GM12878 (cell line): ENCODE measurements around the gene SFXN5. TPM values are rescaled to one million over a fixed set of nuclear protein-coding genes. Genes with fewer than 3 reads are reported as not detected.

Source experiments
- CBX3 ChIP-seq: fragments of 200-600 bp; sonication (generic); IDR thresholded peaks from 2 replicates; pipeline ENCODE4 v1.6.1; 2016; ENCODE audit warnings: low read depth, borderline replicate concordance
- EZH2 ChIP-seq: IDR thresholded peaks from 2 replicates; pipeline ENCODE4 v1.6.1; 2012; ENCODE audit warnings: low read depth, mild to moderate bottlenecking, control low read depth, inconsistent platforms, low read length, borderline replicate concordance; ENCODE audit not compliant: control insufficient read depth
- FOXM1 ChIP-seq: IDR thresholded peaks from 2 replicates; pipeline ENCODE4 v1.6.1; 2012; ENCODE audit warnings: low read depth, mild to moderate bottlenecking, inconsistent platforms, low read length, moderate library complexity
- IKZF1 ChIP-seq: fragments of 450-650 bp; conservative IDR thresholded peaks from 2 replicates; pipeline ENCODE4 v1.6.1; 2017; ENCODE audit warnings: antibody characterized with exemption, mild to moderate bottlenecking
- MXI1 ChIP-seq: fragments of 150-350 bp; IDR thresholded peaks from 2 replicates; pipeline ENCODE4 v1.6.1; 2011; ENCODE audit warnings: low read depth, mild to moderate bottlenecking, inconsistent platforms, low read length, improper control_type of control experiment
- NFYA ChIP-seq: IDR thresholded peaks from 2 replicates; pipeline ENCODE4 v1.6.1; 2011; ENCODE audit warnings: low read depth, mild to moderate bottlenecking, low read length, improper control_type of control experiment, borderline replicate concordance
- NFYB ChIP-seq: IDR thresholded peaks from 2 replicates; pipeline ENCODE4 v1.6.1; 2011; ENCODE audit warnings: low read depth, mild to moderate bottlenecking, low read length, improper control_type of control experiment, moderate library complexity; ENCODE audit not compliant: insufficient read depth
- POLR2A ChIP-seq: IDR thresholded peaks from 2 replicates; pipeline ENCODE4 v1.6.1; 2011; ENCODE audit warnings: low read depth, mild to moderate bottlenecking, low read length
- RFX5 ChIP-seq: IDR thresholded peaks from 2 replicates; pipeline ENCODE4 v1.6.1; 2011; ENCODE audit warnings: low read depth, low read length, improper control_type of control experiment
- SMAD5 ChIP-seq: IDR thresholded peaks from 2 replicates; pipeline ENCODE4 v1.6.1; 2016; ENCODE audit warnings: antibody characterized with exemption, low read depth
- TAF1 ChIP-seq: IDR thresholded peaks from 2 replicates; pipeline ENCODE4 v1.6.1; 2011; ENCODE audit warnings: mild to moderate bottlenecking, low read depth, low read length, borderline replicate concordance
- YBX1 ChIP-seq: fragments of 450-650 bp; IDR thresholded peaks from 2 replicates; pipeline ENCODE4 v1.6.1; 2016; ENCODE audit warnings: antibody characterized with exemption
- YY1 ChIP-seq: IDR thresholded peaks from 2 replicates; pipeline ENCODE4 v1.6.1; 2011; ENCODE audit warnings: low read depth, mild to moderate bottlenecking, low read length
- ZNF24 ChIP-seq: fragments of 450-650 bp; IDR thresholded peaks from 2 replicates; pipeline ENCODE4 v1.6.1; 2017; ENCODE audit warnings: antibody characterized with exemption, mild to moderate bottlenecking
- ZNF622 ChIP-seq: fragments of 450-650 bp; IDR thresholded peaks from 2 replicates; pipeline ENCODE4 v1.6.1; 2017; ENCODE audit warnings: mild to moderate bottlenecking, inconsistent platforms
- polyA plus RNA-seq, 11 experiments: library from polyadenylated mRNA; depleted of rRNA in 4 of 11; unstranded in 6 of 11; stranded (reverse) in 5 of 11; fragments of >200 nt; fragmentation: Nextera tagmentation in 4 of 11; fragmentation: Illumina TruSeq in 1 of 11; extraction: Ambion mirVana in 4 of 11; extraction: Trizol in 1 of 11; gene quantifications; 1 replicate in 1 of 11; 2 replicates in 10 of 11; pipeline versions ENCODE4 v1.2.1 to v1.2.3, GENCODE V29; 2011 to 2016; ENCODE audit warnings: inconsistent platforms in 2 of 11, missing spikeins in 2 of 11, low read depth in 1 of 11
- total RNA-seq, 4 experiments: library from RNA; depleted of rRNA in 3 of 4; stranded (reverse); fragments of >200 nt in 3 of 4; fragmentation: Illumina TruSeq in 1 of 4; extraction: Trizol in 1 of 4; gene quantifications; 2 replicates each; pipeline versions ENCODE4 v1.2.1 to v1.2.3, GENCODE V29; 2013 to 2021
- TF ChIP-seq, protein P1 (sequence below): IDR thresholded peaks from 2 replicates; pipeline ENCODE4 v1.6.1; 2012; ENCODE audit warnings: low read depth, low read length, improper control_type of control experiment
- TF ChIP-seq, protein P2 (sequence below): fragments of 450-650 bp; IDR thresholded peaks from 2 replicates; pipeline ENCODE4 v1.6.1; 2017; ENCODE audit warnings: borderline replicate concordance
- TF ChIP-seq, protein P3 (sequence below): fragments of 450-650 bp; IDR thresholded peaks from 2 replicates; pipeline ENCODE4 v1.6.1; 2017; ENCODE audit warnings: antibody characterized with exemption, mild to moderate bottlenecking, moderate library complexity
- TF ChIP-seq, protein P4 (sequence below): fragments of 450-650 bp; IDR thresholded peaks from 2 replicates; pipeline ENCODE4 v1.6.1; 2018; ENCODE audit warnings: borderline replicate concordance, mild to moderate bottlenecking; ENCODE audit not compliant: partially characterized antibody
- TF ChIP-seq, protein P5 (sequence below): fragments of 450-650 bp; IDR thresholded peaks from 2 replicates; pipeline ENCODE4 v1.6.1; 2016; ENCODE audit warnings: mild to moderate bottlenecking
- TF ChIP-seq, protein P6 (sequence below): IDR thresholded peaks from 2 replicates; pipeline ENCODE4 v1.6.1; 2012; ENCODE audit warnings: low read depth, low read length, improper control_type of control experiment

The SFXN5 gene
- total and polyA plus RNA-seq, 10 of the 15 experiments (the other 5 are each of a cell fraction or from before 2014, with no cell fraction given): 3.3 to 15.9 (median 11.2) TPM

DNA sequence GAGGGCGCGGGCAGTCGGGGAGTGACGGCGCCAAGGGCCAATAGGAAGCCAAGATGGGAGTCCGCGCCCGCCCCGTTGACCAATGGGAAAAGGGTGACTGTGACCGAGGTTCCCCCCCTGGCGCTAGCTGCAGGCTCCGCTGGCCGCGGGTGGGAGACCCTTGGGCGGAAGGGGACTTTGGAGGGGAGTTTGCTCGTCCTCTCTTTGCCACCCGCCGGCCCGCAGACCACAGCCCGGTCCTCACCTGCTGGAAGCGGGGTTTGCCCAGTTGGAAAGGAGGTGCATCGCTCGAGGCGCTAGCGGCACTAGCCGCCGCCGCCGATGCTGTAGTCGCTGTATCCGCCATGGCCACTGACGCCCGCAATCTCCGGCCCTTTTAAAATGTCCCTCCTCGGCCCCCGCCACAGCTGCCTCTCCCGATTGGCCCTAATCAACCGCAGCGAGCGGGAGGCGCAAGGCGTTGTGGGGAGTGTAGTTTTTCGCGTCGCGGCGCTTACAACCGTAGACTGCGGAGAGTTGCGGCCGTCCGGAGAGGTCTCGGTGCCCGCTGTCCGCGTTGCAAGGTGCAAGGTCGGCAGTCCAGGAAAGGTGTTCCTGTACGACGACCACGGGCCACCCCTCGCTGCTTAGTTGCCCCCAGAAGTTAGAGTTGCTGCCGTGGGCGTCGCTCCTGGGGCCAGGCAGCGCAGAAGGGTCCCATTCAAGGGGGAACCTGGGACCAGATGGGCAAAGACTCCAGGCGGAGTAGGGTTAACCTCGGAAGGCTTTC is at the start of gene SFXN5 (continued):
- no peak for TF ChIP-seq CBX3
- TF ChIP-seq TAF1: peak; percentile 59; the same call in 1 of the 2 replicates
- TF ChIP-seq NFYB: peak; percentile 99
- TF ChIP-seq EZH2: no peak
- no peak for TF ChIP-seq MXI1
- TF ChIP-seq IKZF1: peak; percentile 90
- TF ChIP-seq RFX5: no peak
- no peak for TF ChIP-seq ZNF24
- TF ChIP-seq NFYA: peak; percentile 82
- peak; percentile 93 for TF ChIP-seq YY1
- TF ChIP-seq FOXM1: no peak
- peak; percentile 77 for TF ChIP-seq POLR2A
- no peak for TF ChIP-seq SMAD5
- TF ChIP-seq, protein P1, sequence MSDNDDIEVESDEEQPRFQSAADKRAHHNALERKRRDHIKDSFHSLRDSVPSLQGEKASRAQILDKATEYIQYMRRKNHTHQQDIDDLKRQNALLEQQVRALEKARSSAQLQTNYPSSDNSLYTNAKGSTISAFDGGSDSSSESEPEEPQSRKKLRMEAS: no peak; the same call in 1 of the 2 replicates
- TF ChIP-seq YBX1: no peak
- TF ChIP-seq, protein P2, sequence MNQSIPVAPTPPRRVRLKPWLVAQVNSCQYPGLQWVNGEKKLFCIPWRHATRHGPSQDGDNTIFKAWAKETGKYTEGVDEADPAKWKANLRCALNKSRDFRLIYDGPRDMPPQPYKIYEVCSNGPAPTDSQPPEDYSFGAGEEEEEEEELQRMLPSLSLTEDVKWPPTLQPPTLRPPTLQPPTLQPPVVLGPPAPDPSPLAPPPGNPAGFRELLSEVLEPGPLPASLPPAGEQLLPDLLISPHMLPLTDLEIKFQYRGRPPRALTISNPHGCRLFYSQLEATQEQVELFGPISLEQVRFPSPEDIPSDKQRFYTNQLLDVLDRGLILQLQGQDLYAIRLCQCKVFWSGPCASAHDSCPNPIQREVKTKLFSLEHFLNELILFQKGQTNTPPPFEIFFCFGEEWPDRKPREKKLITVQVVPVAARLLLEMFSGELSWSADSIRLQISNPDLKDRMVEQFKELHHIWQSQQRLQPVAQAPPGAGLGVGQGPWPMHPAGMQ: no peak
- TF ChIP-seq, protein P3, sequence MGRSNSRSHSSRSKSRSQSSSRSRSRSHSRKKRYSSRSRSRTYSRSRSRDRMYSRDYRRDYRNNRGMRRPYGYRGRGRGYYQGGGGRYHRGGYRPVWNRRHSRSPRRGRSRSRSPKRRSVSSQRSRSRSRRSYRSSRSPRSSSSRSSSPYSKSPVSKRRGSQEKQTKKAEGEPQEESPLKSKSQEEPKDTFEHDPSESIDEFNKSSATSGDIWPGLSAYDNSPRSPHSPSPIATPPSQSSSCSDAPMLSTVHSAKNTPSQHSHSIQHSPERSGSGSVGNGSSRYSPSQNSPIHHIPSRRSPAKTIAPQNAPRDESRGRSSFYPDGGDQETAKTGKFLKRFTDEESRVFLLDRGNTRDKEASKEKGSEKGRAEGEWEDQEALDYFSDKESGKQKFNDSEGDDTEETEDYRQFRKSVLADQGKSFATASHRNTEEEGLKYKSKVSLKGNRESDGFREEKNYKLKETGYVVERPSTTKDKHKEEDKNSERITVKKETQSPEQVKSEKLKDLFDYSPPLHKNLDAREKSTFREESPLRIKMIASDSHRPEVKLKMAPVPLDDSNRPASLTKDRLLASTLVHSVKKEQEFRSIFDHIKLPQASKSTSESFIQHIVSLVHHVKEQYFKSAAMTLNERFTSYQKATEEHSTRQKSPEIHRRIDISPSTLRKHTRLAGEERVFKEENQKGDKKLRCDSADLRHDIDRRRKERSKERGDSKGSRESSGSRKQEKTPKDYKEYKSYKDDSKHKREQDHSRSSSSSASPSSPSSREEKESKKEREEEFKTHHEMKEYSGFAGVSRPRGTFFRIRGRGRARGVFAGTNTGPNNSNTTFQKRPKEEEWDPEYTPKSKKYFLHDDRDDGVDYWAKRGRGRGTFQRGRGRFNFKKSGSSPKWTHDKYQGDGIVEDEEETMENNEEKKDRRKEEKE: no peak
- no peak for TF ChIP-seq ZNF622
- TF ChIP-seq, protein P4, sequence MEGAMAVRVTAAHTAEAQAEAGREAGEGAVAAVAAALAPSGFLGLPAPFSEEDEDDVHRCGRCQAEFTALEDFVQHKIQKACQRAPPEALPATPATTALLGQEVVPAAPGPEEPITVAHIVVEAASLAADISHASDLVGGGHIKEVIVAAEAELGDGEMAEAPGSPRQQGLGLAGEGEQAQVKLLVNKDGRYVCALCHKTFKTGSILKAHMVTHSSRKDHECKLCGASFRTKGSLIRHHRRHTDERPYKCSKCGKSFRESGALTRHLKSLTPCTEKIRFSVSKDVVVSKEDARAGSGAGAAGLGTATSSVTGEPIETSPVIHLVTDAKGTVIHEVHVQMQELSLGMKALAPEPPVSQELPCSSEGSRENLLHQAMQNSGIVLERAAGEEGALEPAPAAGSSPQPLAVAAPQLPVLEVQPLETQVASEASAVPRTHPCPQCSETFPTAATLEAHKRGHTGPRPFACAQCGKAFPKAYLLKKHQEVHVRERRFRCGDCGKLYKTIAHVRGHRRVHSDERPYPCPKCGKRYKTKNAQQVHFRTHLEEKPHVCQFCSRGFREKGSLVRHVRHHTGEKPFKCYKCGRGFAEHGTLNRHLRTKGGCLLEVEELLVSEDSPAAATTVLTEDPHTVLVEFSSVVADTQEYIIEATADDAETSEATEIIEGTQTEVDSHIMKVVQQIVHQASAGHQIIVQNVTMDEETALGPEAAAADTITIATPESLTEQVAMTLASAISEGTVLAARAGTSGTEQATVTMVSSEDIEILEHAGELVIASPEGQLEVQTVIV: no peak
- TF ChIP-seq, protein P5, sequence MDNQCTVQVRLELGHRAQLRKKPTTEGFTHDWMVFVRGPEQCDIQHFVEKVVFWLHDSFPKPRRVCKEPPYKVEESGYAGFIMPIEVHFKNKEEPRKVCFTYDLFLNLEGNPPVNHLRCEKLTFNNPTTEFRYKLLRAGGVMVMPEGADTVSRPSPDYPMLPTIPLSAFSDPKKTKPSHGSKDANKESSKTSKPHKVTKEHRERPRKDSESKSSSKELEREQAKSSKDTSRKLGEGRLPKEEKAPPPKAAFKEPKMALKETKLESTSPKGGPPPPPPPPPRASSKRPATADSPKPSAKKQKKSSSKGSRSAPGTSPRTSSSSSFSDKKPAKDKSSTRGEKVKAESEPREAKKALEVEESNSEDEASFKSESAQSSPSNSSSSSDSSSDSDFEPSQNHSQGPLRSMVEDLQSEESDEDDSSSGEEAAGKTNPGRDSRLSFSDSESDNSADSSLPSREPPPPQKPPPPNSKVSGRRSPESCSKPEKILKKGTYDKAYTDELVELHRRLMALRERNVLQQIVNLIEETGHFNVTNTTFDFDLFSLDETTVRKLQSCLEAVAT: peak; percentile 80
- TF ChIP-seq, protein P6, sequence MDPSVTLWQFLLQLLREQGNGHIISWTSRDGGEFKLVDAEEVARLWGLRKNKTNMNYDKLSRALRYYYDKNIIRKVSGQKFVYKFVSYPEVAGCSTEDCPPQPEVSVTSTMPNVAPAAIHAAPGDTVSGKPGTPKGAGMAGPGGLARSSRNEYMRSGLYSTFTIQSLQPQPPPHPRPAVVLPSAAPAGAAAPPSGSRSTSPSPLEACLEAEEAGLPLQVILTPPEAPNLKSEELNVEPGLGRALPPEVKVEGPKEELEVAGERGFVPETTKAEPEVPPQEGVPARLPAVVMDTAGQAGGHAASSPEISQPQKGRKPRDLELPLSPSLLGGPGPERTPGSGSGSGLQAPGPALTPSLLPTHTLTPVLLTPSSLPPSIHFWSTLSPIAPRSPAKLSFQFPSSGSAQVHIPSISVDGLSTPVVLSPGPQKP: 0 out of 2 replicates have a peak, but pooled peaks have one; percentile 46
